VCaP (cell line): Measurements from ENCODE around the gene ABHD17C.
A peak's percentile ranks its signal among the peaks of the same experiment; 100 is the strongest.
"Not testable (repeated sequence)": the region's sequence is repeated elsewhere in the genome, so short reads cannot be mapped to it uniquely, and the experiment has no call there.

ENCODE experiments used
- H3K27ac ChIP-seq: fragments of 450-650 bp; 2 replicates; pipeline ENCODE4 v1.5.1; 2017
- TF ChIP-seq, protein P1 (sequence below): fragments of 450-650 bp; conservative IDR thresholded peaks from 2 replicates; pipeline ENCODE4 v1.5.1; 2017; ENCODE audit warnings: mild to moderate bottlenecking, moderate library complexity

Gene ABHD17C

DNA sequence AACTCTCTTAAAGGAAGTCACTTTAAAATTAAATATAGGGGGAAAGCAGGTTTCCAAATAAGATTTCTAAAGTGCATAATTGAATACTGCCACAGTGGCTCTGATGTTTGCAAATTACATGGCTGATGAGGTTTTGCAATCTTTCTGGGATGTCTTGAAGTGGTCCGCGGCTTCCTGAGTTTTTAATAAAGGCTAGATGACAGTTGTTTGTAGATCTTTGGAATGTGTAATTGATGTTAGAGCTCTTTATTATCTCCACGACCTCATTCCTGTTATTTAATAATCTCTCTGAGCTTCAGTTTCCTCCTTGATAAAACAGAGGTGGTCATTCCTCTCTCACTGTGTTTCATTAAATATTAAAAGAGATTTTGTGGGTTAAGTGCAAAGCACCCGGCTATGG is 57.1 kb downstream of the ABHD17C start:
- H3K27ac ChIP-seq = peak overlapping the region; percentile 6; the same call in 1 of the 2 replicates
- TF ChIP-seq, protein P1, sequence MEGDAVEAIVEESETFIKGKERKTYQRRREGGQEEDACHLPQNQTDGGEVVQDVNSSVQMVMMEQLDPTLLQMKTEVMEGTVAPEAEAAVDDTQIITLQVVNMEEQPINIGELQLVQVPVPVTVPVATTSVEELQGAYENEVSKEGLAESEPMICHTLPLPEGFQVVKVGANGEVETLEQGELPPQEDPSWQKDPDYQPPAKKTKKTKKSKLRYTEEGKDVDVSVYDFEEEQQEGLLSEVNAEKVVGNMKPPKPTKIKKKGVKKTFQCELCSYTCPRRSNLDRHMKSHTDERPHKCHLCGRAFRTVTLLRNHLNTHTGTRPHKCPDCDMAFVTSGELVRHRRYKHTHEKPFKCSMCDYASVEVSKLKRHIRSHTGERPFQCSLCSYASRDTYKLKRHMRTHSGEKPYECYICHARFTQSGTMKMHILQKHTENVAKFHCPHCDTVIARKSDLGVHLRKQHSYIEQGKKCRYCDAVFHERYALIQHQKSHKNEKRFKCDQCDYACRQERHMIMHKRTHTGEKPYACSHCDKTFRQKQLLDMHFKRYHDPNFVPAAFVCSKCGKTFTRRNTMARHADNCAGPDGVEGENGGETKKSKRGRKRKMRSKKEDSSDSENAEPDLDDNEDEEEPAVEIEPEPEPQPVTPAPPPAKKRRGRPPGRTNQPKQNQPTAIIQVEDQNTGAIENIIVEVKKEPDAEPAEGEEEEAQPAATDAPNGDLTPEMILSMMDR = no peak

DNA sequence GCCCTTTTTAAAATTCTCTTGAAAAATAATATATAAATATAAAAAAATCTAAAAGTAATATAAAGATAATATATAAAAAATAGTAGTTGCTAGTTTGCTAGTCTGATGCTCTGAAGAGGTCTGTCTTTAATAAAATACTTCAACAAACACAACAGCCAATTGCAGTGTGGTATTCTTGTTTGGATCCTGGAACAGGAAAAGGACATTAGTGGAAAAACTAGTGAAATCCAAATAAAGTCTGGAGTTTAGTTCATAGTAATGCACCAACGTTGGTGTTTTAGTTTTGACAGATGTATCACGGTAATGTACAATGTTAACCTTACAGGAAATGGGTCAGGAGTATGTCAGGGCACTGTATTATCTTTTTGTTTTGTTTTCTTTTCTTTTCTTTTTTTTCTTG is 58.1 kb downstream of the ABHD17C start:
- no peak overlapping the region for H3K27ac ChIP-seq
- TF ChIP-seq, protein P1 = no peak

DNA sequence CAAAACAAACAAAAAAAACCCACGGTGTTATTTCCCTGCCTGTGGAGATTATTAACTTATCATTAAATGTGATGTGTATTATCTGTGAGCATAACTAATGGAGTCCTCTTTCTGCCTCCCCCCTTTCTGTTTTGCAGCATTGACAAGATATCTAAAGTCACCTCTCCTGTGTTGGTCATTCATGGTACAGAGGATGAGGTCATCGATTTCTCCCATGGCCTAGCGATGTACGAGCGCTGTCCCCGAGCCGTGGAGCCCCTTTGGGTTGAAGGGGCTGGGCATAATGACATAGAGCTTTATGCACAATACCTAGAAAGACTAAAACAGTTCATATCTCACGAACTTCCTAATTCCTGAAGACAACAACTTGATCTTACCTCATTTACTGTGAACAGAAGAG is 58.9 kb downstream of the ABHD17C start:
- no peak overlapping the region for H3K27ac ChIP-seq
- TF ChIP-seq, protein P1 = no peak

DNA sequence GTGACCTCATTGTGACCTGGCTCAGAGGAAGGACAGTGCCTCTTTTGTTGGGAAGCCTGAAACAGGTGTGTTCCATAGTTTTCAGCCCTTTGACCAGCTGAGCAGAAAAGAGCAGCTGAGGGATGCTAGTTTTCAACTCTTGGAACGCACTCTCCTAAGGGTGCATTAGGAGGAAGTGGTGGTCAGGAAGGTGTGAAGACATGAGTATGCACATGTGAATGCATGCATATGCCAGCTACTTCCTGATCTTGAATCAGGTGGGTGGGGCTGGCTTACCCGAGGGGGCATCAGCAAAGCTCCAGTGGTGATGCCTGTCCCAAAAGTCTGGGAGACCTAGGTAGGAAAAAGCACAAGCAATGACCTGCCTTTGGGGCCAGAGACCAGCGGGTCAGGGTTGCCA is 60.8 kb downstream of the ABHD17C start:
- no peak overlapping the region for H3K27ac ChIP-seq
- TF ChIP-seq, protein P1 = no peak

DNA sequence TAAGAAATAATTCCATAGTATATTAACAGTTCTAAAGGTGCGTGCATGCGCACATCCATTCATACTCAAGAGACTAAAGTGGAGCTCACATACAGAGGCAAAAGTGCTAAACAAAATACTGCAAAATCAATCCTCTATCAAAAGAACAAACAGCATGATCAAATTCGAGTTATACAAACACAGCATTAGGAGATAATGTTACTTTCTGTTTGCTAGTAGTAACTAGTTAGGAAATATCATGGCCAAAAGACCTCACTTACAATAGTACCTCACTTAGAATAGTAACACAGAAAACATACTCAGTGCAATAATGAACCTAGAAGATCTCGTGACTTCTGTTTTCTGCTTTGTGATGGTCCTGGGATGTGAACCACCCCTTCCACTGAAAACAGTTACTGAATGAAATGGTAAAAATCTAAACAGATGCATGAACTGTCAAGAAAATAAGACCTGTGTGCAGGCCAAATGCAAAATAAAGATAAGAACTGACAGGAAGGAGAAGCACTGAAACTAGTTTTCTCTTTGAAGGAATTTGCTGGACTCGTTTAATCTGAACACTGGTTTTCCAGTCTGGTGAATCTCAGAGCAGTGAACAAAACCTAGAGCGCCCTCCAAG is 63.1 kb downstream of the ABHD17C start:
- H3K27ac ChIP-seq = peak overlapping the region; percentile 61
- TF ChIP-seq, protein P1 = no peak; the same call in 1 of the 2 replicates

DNA sequence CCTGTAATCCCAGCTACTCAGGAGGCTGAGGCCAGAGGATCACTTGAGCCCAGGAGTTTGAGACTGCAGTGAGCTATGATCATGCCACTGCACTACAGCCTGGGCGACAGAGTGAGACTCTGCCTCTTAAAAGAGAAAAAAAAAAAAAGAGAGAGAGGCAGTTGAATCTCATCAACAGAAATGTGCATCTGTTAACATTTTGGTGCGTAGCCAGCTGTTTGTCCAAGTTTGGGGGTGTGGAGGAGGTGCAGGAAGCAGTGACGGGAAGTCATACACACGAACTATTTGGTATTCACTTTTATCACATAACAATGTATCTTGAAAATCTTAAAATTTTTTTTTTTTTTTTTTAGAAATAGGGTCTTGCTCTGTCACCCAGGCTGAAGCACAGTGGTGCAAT is 65.8 kb downstream of the ABHD17C start:
- H3K27ac ChIP-seq = no peak overlapping the region
- TF ChIP-seq, protein P1 = no peak

DNA sequence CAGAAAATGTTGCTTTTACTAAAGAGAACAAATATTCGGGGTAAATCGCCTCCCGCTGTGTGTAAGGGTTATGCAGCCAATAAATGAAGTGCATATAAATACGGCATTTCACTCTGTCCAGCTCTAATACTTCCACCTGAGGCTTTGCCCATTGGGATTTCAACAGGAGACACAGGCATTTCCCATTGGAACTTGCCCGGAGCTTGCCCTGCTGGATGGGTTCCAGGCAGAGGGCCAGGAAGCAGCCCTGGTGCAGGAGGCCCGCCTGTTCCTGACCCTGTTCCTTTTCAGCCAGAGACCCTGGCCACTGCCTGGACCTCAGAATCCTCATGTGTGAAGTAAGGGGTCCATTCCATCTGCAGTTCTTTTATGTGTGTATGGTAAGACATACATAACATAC is 66.6 kb downstream of the ABHD17C start:
- TF ChIP-seq, protein P1 = no peak
- H3K27ac ChIP-seq = no peak overlapping the region

DNA sequence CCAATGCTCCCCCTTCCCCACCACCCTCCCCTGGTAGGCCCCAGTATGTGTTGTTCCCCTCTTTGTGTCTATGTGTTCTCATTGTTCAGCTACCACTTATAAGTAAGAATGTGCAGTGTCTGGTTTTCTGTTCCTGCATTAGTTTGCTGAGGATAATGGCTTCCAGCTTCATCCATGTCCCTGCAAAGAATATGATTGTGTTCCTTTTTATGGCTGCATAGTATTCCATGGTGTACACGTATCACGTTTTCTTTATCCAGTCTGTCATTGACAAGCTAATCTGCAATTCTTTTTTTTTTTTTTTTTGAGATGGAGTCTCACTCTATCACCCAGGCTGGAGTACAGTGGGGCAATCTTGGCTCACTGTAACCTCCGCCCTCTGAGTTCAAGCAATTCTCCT is 68.1 kb downstream of the ABHD17C start:
- not testable (repeated sequence) for H3K27ac ChIP-seq
